Rectal smooth muscle tissue (tissue), 1 donor: ENCODE data around the gene DRG2.

Experiments
- H3K27ac ChIP-seq: one replicate; pipeline ENCODE4 v1.7.0; 2013; ENCODE audit warnings: low read depth, low read length, inconsistent platforms
- H3K27me3 ChIP-seq: one replicate; pipeline ENCODE4 v1.7.0; 2013; ENCODE audit warnings: low read length; ENCODE audit not compliant: control insufficient read depth, insufficient read depth
- H3K36me3 ChIP-seq: one replicate; pipeline ENCODE4 v1.7.0; 2013; ENCODE audit warnings: low read length; ENCODE audit not compliant: control insufficient read depth, insufficient read depth
- H3K4me1 ChIP-seq: one replicate; pipeline ENCODE4 v1.7.0; 2013; ENCODE audit warnings: low read length; ENCODE audit not compliant: control insufficient read depth, insufficient read depth
- H3K4me3 ChIP-seq: one replicate; pipeline ENCODE4 v1.7.0; 2013; ENCODE audit warnings: low read length
- H3K9ac ChIP-seq: one replicate; pipeline ENCODE4 v1.7.0; 2013; ENCODE audit warnings: low read length

The DRG2 gene

DNA sequence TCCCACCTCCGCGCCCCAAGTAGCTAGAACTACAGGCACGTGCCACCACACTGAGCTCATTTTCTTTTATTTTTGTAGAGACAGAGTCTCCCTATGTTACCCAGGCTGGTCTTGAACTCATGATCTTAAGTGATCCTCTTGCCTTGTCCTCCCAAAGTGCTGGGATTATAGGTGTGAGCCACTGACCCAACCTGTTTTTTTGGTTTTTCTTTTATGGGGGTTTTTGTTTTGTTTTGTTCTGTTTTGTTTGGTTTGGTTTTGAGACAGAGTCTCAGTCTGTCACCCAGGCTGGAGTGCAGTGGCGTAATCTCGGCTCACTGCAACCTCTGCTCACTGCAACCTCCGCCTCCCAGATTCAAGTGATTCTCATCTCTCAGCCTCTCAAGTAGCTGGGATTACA is 32.2 kb upstream of the DRG2 start:
- no peak overlapping the region for H3K9ac ChIP-seq
- no peak overlapping the region for H3K27ac ChIP-seq
- no peaks in the 10 kb centered on the region for H3K27me3 ChIP-seq
- no peak overlapping the region for H3K4me3 ChIP-seq
- H3K4me1 ChIP-seq: no peaks in the 10 kb centered on the region
- peaks cover 12% of the 10 kb centered on the region for H3K36me3 ChIP-seq

- no peaks in the 10 kb centered on the region for H3K4me1 ChIP-seq
- H3K27me3 ChIP-seq: no peaks in the 10 kb centered on the region
- peaks cover 12% of the 10 kb centered on the region for H3K36me3 ChIP-seq
- no peak overlapping the region for H3K27ac ChIP-seq
- H3K9ac ChIP-seq: no peak overlapping the region
- no peak overlapping the region for H3K4me3 ChIP-seq
These were observed 31.5 kb upstream of the DRG2 start for GRCh38 chr17:18056214-18056613.

DNA sequence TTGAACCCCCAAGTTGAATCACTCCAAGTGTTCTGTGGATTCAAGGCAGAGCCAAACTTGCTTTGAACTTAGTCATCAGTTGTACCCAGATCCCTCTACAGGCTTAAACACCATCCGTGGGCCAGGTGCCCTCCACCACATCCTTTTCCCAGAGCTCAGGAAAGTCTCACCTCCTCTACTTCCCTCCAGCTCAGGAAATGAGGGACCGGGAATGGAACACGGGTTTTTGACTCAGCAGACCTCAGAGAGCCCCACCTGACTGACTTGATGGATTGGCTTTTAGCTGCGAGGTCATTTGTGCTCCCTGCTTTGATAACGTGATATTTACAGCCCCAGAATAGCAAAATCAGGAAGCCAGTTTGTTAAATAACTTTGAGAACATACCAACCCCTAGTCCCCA is 28.5 kb upstream of the DRG2 start:
- Histone ChIP-seq H3K36me3 (peaks cover 10% of the 10 kb centered on the region), H3K4me3 (no peak overlapping the region), H3K27me3 (no peaks in the 10 kb centered on the region), H3K27ac (no peak overlapping the region), H3K4me1 (no peaks in the 10 kb centered on the region), H3K9ac (no peak overlapping the region)

GRCh38 chr17:18064053-18064452 is 23.7 kb upstream of the DRG2 start:
- H3K4me3 ChIP-seq: no peak overlapping the region
- H3K36me3 ChIP-seq: peaks cover 13% of the 10 kb centered on the region
- no peaks in the 10 kb centered on the region for H3K4me1 ChIP-seq
- H3K27ac ChIP-seq: no peak overlapping the region
- no peak overlapping the region for H3K9ac ChIP-seq
- no peaks in the 10 kb centered on the region for H3K27me3 ChIP-seq

- Histone ChIP-seq H3K4me3 (no peak overlapping the region), H3K4me1 (no peaks in the 10 kb centered on the region), H3K27ac (no peak overlapping the region), H3K36me3 (peaks cover 13% of the 10 kb centered on the region), H3K27me3 (no peaks in the 10 kb centered on the region), H3K9ac (no peak overlapping the region)
These were observed 22.2 kb upstream of the DRG2 start for GRCh38 chr17:18065546-18065945.

DNA sequence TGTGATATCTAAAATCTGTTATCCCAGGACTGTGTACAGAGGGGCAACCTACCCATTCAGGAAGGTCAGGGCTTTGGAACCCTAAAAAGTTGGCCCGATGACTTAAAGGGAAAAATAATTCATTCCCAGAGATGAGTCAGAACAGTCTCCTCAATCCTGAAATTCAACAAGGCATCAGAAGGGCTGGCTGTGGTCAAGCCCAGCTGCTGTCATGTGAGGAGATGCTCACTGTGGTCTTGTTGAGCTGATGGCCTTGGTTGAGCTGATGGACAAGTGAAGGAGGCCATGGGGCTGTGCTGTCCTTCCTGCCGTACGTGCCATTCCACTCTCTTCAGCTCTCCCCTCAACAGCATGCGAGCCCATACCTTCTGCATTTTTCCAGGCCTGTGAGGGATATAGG is 20.9 kb upstream of the DRG2 start:
- no peaks in the 10 kb centered on the region for H3K27me3 ChIP-seq
- no peak overlapping the region for H3K4me3 ChIP-seq
- no peak overlapping the region for H3K27ac ChIP-seq
- peaks cover 11% of the 10 kb centered on the region for H3K36me3 ChIP-seq
- H3K4me1 ChIP-seq: no peaks in the 10 kb centered on the region
- no peak overlapping the region for H3K9ac ChIP-seq

DNA sequence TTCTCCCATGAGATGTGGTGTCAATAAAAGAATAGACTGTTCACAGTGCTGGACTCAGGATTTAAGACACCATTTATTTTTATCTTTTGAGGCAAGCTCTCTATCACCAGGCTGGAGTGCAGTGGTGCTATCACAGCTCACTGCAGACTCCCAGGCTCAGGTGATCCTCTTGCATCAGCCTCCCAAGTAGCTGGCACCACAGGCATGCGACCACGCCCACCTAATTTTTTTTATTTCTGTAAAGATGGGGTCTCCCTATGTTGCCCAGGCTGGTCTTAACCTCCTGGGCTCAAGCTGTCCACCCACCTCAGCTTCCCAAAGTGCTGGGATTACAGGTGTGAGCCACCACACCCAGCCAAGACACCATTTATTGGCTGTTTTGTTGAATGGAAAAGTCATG is 18.6 kb upstream of the DRG2 start:
- no peaks in the 10 kb centered on the region for H3K27me3 ChIP-seq
- no peaks in the 10 kb centered on the region for H3K4me1 ChIP-seq
- no peak overlapping the region for H3K4me3 ChIP-seq
- no peak overlapping the region for H3K27ac ChIP-seq
- H3K36me3 ChIP-seq: peaks cover 10% of the 10 kb centered on the region
- H3K9ac ChIP-seq: no peak overlapping the region

- H3K4me3 ChIP-seq: no peak overlapping the region
- no peak overlapping the region for H3K27ac ChIP-seq
- no peaks in the 10 kb centered on the region for H3K27me3 ChIP-seq
- H3K4me1 ChIP-seq: no peaks in the 10 kb centered on the region
- no peak overlapping the region for H3K9ac ChIP-seq
- H3K36me3 ChIP-seq: peaks cover 5% of the 10 kb centered on the region
These were observed 16.8 kb upstream of the DRG2 start for GRCh38 chr17:18070861-18071340.

DNA sequence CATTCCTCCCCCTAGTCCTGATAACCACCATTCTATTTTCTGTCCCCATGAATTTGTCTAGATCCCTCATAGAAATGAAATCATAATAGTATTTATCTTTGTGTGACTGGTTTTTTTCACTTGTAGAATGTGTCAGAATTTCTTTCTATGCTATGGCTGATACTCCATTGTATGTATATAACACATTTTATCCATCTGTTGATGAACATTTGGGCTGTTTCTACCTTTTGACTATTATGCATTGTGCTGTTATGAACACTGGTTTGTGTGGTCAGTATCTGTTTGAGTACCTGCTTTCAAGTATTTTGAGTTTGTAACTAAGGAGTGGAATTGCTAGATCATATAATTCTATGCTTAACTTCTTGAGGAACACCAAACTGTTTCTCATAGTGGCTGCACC is 16.0 kb upstream of the DRG2 start:
- Histone ChIP-seq H3K27me3 (no peaks in the 10 kb centered on the region), H3K4me3 (no peak overlapping the region), H3K36me3 (peaks cover 5% of the 10 kb centered on the region), H3K9ac (no peak overlapping the region), H3K4me1 (no peaks in the 10 kb centered on the region), H3K27ac (no peak overlapping the region)

- Histone ChIP-seq H3K36me3 (no peaks in the 10 kb centered on the region), H3K9ac (no peak overlapping the region)
These were observed 13.0 kb upstream of the DRG2 start for GRCh38 chr17:18074566-18075272.

DNA sequence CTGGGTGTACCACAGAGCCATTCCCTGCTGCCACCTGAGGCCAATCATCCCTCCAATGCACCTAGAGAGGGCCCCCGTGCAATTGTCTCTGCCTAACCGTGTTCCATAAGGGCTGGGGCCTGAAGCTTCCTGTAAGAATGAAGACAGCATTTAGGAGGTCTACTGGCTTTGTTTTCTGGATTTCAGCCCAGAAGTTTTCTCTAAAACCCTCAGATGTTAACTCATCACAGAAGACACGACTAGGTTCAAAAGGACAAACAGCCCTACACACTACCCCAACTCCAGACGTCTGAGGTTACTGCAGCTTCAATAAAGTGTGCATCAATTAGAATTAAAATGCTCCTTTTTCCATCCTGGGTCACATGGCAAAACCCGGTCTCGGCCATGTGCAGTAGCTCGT is 10.8 kb upstream of the DRG2 start:
- no peaks in the 10 kb centered on the region for H3K27me3 ChIP-seq
- no peak overlapping the region for H3K4me3 ChIP-seq
- no peak overlapping the region for H3K9ac ChIP-seq
- no peaks in the 10 kb centered on the region for H3K36me3 ChIP-seq
- no peaks in the 10 kb centered on the region for H3K4me1 ChIP-seq
- H3K27ac ChIP-seq: no peak overlapping the region

More at GRCh38 chr17:18074566-18075272, 13.0 kb upstream of the DRG2 start:
- Histone ChIP-seq H3K27ac (no peak overlapping the region), H3K27me3 (no peaks in the 10 kb centered on the region), H3K4me1 (no peaks in the 10 kb centered on the region), H3K4me3 (no peak overlapping the region)

- Histone ChIP-seq H3K4me3 (no peak overlapping the region), H3K27ac (no peak overlapping the region), H3K9ac (no peak overlapping the region), H3K36me3 (no peaks in the 10 kb centered on the region), H3K27me3 (no peaks in the 10 kb centered on the region), H3K4me1 (no peaks in the 10 kb centered on the region)
These were observed 8.2 kb upstream of the DRG2 start for GRCh38 chr17:18079543-18079942.

DNA sequence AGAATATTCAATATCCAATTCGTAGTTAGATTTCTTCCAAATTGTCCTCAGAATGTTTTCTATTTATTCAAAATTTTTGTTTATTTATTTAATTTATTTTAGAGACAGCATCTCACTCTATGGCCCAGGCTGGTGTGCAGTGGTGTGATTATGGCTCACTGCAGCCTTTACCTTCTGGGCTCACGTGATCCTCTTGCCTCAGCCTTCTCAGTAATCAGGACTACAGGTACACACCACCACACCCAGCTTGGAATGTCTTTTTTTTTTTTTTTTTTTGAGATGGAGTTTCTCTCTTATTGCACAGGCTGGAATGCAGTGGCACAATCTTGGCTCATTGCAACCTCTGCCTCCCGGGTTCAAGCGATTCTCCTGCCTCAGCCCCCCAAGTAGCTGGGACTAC is 3.5 kb upstream of the DRG2 start:
- no peak overlapping the region for H3K27ac ChIP-seq
- H3K36me3 ChIP-seq: no peaks in the 10 kb centered on the region
- no peak overlapping the region for H3K4me3 ChIP-seq
- peaks cover 7% of the 10 kb centered on the region for H3K4me1 ChIP-seq
- no peak overlapping the region for H3K9ac ChIP-seq
- no peaks in the 10 kb centered on the region for H3K27me3 ChIP-seq
